NCI-H2196 (cell line): ENCODE measurements around the gene TRPV4.

Experiments used
- DNase-seq: peaks from one replicate; lab custom pipeline; 2025; ENCODE audit not compliant: unreplicated experiment; lab: John Stamatoyannopoulos, UW

Gene TRPV4

DNA sequence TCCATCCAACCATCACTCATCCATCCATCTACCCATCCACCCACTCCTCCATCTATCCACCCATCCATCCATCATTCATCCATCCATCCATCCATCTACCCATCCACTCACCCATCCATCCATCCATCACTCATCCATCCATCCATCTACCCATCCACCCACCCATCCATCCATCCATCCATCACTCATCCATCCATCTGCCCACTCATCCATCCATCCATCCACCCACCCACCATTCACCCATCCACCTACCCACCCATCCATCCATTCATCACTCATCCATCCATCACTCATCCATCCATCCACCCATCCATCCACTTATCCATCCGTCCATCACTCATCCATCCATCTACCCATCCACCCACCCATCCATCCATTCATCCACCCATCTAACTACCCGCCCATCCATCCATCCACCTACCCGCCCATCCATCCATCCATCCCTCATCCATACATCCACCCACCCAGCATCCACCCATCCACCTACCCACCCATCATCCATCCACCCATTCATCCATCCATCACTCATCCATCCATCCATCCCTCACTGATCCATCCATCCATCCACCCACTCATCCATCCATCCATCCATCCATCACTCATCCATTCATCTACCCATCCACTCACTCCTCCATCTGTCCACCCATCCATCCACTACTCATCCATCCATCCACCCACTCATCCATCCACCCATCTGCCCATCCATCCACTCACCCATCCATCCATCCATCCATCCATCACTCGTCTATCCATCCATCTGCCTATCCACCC lies 24.1 kb downstream of the TRPV4 start:
- no peak for DNase-seq

- DNase-seq = no peak
Measured at GRCh38 chr12:109807954-109808643, 25.1 kb downstream of the TRPV4 start.

- DNase-seq = peak; percentile 69
Measured at GRCh38 chr12:109804820-109805761, 28.1 kb downstream of the TRPV4 start.

DNA sequence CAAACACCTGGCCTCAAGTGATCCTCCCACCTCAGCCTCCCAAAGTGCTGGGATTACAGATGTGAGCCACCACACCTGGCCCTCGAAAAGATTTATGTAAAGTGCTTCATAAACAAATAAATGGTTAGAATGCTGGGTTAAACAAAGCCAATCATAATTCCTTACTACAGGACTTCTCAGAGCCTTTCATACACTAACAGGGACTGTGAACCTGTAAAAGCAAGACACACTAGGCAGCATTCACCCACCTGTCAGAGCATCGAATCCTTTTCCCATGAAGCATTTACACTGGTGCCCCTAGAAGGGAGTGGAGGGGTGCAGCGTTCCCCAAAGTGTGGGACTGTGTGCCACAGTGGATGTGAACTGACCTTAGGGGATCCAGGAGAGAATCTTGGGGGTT lies 29.5 kb downstream of the TRPV4 start:
- DNase-seq = no peak

- DNase-seq = no peak
Measured at GRCh38 chr12:109802828-109803227, 30.4 kb downstream of the TRPV4 start.

GRCh38 chr12:109800536-109800935 lies 32.7 kb downstream of the TRPV4 start:
- no peak for DNase-seq

- no peak for DNase-seq
Measured at GRCh38 chr12:109798691-109799090, 34.5 kb downstream of the TRPV4 start.

DNA sequence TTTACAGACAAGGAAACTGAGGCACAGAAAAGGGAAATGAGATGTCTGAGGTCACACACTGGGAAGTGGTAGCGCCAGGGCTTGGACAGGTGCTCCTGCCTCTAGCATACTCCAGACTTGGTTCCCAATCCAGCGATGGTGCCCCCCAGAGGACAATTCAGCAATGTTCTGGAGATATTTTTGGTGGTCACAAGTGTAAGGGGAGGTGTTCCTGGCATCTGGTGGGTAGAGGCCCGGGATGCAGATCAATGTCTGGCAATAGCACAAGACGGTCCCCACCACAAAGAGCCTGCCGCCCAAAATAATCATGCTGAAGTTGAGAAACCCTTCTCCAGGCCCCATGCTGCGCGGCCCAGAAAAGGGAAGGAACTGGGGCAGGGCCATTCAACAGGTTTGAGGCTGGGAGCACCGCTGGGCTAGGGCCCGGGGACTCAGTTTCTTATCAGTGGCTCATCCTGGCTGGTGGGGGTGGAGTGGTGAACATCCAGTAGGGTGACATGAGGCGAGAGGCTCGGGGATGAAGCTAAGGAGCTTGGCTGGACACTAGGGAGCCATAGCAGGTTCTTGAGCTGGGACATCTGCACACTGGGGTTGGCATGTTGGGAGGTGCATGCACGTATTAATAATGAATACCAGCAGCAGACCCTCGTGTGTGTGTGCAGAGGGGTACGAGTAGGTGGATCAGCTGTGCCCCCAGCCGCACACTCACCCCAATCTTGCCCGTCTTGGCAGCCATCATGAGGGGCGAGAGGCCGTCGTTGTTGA lies 35.1 kb downstream of the TRPV4 start:
- peak; percentile 3 for DNase-seq

DNA sequence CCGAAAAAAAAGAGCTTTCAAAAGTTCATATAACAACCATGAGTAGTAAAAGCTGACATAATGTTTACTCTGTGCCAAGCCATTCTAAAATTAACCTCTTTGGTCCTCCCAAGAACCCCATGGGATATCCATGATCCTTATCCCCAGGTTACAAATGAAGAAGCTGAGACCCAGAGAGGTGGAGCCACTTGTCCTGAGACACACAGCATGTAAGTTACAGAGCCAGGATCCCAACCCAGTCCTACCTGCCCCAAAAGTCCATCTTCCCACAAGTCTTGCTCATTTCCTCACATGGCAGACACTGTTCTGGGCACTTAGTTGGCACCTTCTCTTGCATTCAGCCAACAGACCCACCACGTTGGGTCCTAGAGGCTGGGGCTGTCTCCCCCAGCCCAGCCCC lies 37.1 kb downstream of the TRPV4 start:
- no peak for DNase-seq

GRCh38 chr12:109795023-109795422 lies 38.2 kb downstream of the TRPV4 start:
- no peak for DNase-seq

- no peak for DNase-seq
Measured at GRCh38 chr12:109793826-109794501, 39.2 kb downstream of the TRPV4 start.

DNA sequence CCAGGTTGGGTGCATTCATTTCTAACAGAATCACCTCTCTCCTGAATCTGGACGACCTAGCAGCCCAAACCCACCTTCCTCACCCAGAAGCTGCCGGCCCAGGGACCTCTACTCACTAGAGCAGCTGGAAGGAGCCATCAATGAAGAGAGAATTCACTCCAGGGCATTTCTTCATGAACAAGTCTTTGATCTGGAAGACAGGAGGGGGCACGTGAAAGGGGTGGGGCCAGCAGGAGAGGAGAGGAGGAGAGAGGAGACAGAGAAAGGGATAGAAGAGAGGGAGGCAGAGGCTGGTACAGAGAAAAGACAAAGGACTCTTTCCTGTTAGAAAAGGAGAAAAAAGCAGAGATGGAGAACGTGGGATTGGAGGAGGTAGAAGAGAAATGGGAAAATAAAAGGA lies 39.8 kb downstream of the TRPV4 start:
- DNase-seq = no peak

- DNase-seq = no peak
Measured at GRCh38 chr12:109792992-109793391, 40.2 kb downstream of the TRPV4 start.

GRCh38 chr12:109789526-109790048 lies 43.6 kb downstream of the TRPV4 start:
- DNase-seq = no peak

DNA sequence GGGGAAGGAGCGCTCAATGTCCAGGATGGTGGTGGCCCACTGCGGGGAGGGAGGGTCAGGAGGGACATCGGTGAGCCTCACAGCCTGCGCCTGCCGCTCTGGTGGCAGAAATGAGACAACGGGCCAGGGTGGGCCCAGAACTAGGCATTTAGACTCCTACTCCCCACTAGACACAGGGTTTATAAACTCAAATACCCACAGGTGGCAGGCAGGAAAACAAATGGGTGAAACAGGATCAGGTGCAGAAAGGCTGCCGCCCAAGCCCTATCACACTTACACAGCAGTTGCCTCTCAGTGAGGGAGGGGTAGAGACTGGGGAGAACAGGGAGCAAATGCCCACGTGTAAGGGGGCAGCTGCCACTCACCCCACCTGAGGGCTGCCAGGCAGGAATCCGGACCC lies 46.4 kb downstream of the TRPV4 start:
- DNase-seq = no peak

GRCh38 chr12:109785854-109786253 lies 47.3 kb downstream of the TRPV4 start:
- no peak for DNase-seq

DNA sequence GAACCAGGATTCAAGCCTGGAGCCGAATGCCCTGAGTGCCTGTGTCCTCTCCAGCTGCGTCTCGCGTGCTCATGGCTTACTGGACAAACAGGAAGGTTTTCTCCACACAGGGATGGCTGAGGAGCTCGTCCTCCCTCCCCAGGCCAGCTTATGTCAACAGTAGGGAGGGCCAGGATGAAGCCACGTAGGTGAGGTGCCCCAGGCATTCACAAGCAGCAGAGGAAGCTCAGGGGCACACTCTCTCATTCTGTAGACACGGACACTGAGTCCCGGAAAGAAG lies 49.3 kb downstream of the TRPV4 start:
- no peak for DNase-seq

- no peak for DNase-seq
Measured at GRCh38 chr12:109783135-109783964, 49.8 kb downstream of the TRPV4 start.

DNA sequence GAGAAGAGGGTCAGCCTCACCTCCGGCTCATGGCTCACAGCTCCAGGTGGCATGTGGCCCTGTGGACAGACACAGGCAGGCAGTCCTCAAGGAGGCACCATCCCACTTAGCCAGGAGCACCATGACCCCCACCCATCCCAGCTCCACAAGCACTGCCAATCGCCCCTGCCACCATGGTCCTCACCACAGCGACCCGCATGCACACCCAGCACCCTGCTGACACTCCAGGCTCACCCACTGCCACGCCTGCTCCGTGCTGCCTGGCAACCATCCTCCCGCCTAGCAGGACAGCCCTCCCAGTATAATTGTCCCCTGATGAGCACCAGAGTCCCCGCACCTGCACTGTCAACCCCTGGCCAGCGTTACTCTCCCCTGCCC lies 50.9 kb downstream of the TRPV4 start:
- no peak for DNase-seq
